ENCODE measurements around the gene RPS8.
"Not testable (repeated sequence)": the region's sequence is repeated elsewhere in the genome, so short reads cannot be mapped to it uniquely, and the experiment has no call there.

Gene RPS8

GRCh38 chr1:44819196-44819607, 43.9 kb downstream of the RPS8 start:
- no peak overlapping the region for H3K4me3 ChIP-seq (ENCODE audit: low read depth, low read length)

GRCh38 chr1:44819608-44820327, 44.4 kb downstream of the RPS8 start:
- peak overlapping the region; percentile 33 for H3K4me3 ChIP-seq (ENCODE audit: low read depth, low read length)

- H3K4me3 ChIP-seq (ENCODE audit: low read depth, low read length): peak overlapping the region; percentile 33
Observed at GRCh38 chr1:44820328-44821239, 45.2 kb downstream of the RPS8 start.

GRCh38 chr1:44821240-44821715, 45.9 kb downstream of the RPS8 start:
- no peak overlapping the region for H3K4me3 ChIP-seq (ENCODE audit: low read depth, low read length)

- no peak overlapping the region for H3K4me3 ChIP-seq (ENCODE audit: low read depth, low read length)
Observed at GRCh38 chr1:44822131-44822701, 46.9 kb downstream of the RPS8 start.

- H3K4me3 ChIP-seq (ENCODE audit: low read depth, low read length): no peak overlapping the region
Observed at GRCh38 chr1:44822981-44823451, 47.7 kb downstream of the RPS8 start.

- H3K4me3 ChIP-seq (ENCODE audit: low read depth, low read length): not testable (repeated sequence)
Observed at GRCh38 chr1:44824392-44824791, 49.1 kb downstream of the RPS8 start.

- H3K4me3 ChIP-seq (ENCODE audit: low read depth, low read length): no peak overlapping the region
Observed at GRCh38 chr1:44826375-44827196, 51.2 kb downstream of the RPS8 start.

GRCh38 chr1:44827197-44828002, 52.1 kb downstream of the RPS8 start:
- H3K4me3 ChIP-seq (ENCODE audit: low read depth, low read length): no peak overlapping the region

- H3K4me3 ChIP-seq (ENCODE audit: low read depth, low read length): no peak overlapping the region
Observed at GRCh38 chr1:44828003-44828651, 52.8 kb downstream of the RPS8 start.

Measured in iPS-11a (cell line).